Measurements from ENCODE around the gene NUDT22.

Gene NUDT22

GRCh38 chr11:64204080-64204440, 22.0 kb upstream of the NUDT22 start:
- no peak for TF ChIP-seq CTCF (conservative IDR thresholded peaks at IDR 0.05; ENCODE audit: low read depth)
- ChIA-PET POLR2A (ENCODE audit: low non-redundant PET) (interaction anchor here (0.6 kb wide), 3 partner anchors 19 to 1214 kb away, joined by 3 to 5 read pairs (median 3); partner anchors contain the start of gene STIP1), CTCF (interaction anchor here (0.6 to 1.9 kb wide), 13 partner anchors 16 to 1382 kb away, joined by 3 to 30 read pairs (median 4); partner anchors contain the start of gene GPR137)
- peak overlapping the region; percentile 60 for H3K27ac ChIP-seq
- no peak for DNase-seq (ENCODE audit: low spot score)

- ChIA-PET CTCF (interaction anchor here (0.6 to 1.9 kb wide), 14 partner anchors 9 to 148 kb away, joined by 3 to 30 read pairs (median 4); partner anchors contain the start of gene GPR137), POLR2A (ENCODE audit: low non-redundant PET) (interaction anchor here (0.6 to 0.7 kb wide), 4 partner anchors 12 to 1214 kb away, joined by 3 to 5 read pairs (median 3); partner anchors contain the start of gene STIP1)
- DNase-seq (ENCODE audit: low spot score): peak; percentile 89
- peak; percentile 84 for TF ChIP-seq CTCF (conservative IDR thresholded peaks at IDR 0.05; ENCODE audit: low read depth)
- peak overlapping the region; percentile 60 for H3K27ac ChIP-seq
Observed at GRCh38 chr11:64204464-64204989, 21.5 kb upstream of the NUDT22 start.

- CTCF ChIA-PET: interaction anchor here (0.6 to 0.9 kb wide), 5 partner anchors 94 to 397 kb away, joined by 3 to 5 read pairs (median 3); no protein-coding TSS in a partner anchor
- POLR2A ChIA-PET (ENCODE audit: low non-redundant PET): interaction anchor here (1.1 kb wide), 1 partner anchor 94 kb away, joined by 3 read pairs; the partner anchor contains the start of gene CATSPERZ
- no peak for DNase-seq (ENCODE audit: low spot score)
- no peak for TF ChIP-seq CTCF (conservative IDR thresholded peaks at IDR 0.05; ENCODE audit: low read depth)
- H3K27ac ChIP-seq: peak within 1 kb of the TSS; percentile 60
Observed at GRCh38 chr11:64206457-64207255, 19.4 kb upstream of the NUDT22 start, which contains the start of gene FERMT3. FERMT3 (plus strand) TSS chr11:64206721; CDS start chr11:64207365, 644 bp downstream.

- POLR2A ChIA-PET (ENCODE audit: low non-redundant PET): no interaction called here
- peak overlapping the region; percentile 60 for H3K27ac ChIP-seq
- CTCF ChIA-PET: interaction anchor here (0.6 to 0.7 kb wide), 3 partner anchors 105 to 397 kb away, joined by 3 to 4 read pairs (median 3); no protein-coding TSS in a partner anchor
- DNase-seq (ENCODE audit: low spot score): no peak
- no peak for TF ChIP-seq CTCF (conservative IDR thresholded peaks at IDR 0.05; ENCODE audit: low read depth)
Observed at GRCh38 chr11:64207256-64208085, 18.6 kb upstream of the NUDT22 start.

- no peak for DNase-seq (ENCODE audit: low spot score)
- TF ChIP-seq CTCF (conservative IDR thresholded peaks at IDR 0.05; ENCODE audit: low read depth): no peak
- POLR2A ChIA-PET (ENCODE audit: low non-redundant PET): no interaction called here
- CTCF ChIA-PET: interaction anchor here (0.5 to 0.6 kb wide), 2 partner anchors 177 to 442 kb away, joined by 3 to 6 read pairs; no protein-coding TSS in a partner anchor
- peak overlapping the region; percentile 60 for H3K27ac ChIP-seq
Observed at GRCh38 chr11:64208086-64208795, 17.8 kb upstream of the NUDT22 start.
